PFSK-1 (cell line): ENCODE data around the gene TNS4.

Experiments
- FOXP2 ChIP-seq: optimal IDR thresholded peaks from 2 replicates; pipeline ENCODE3; 2011; ENCODE audit warnings: borderline replicate concordance, control low read depth, inconsistent platforms; ENCODE audit not compliant: insufficient read depth; ENCODE audit errors: extremely low read length, extremely low read depth
- POLR2AphosphoS5 ChIP-seq: IDR thresholded peaks from 2 replicates; pipeline ENCODE4 v1.6.1; 2012; ENCODE audit warnings: low read depth, mild to moderate bottlenecking, control low read depth, low read length, moderate library complexity
- REST ChIP-seq, 2 experiments: IDR thresholded peaks; 2 replicates each; pipeline versions ENCODE4 v1.6.1 to v1.8.0; 2011 to 2012; ENCODE audit warnings: low read depth in 2 of 2, low read length in 2 of 2, control low read depth in 1 of 2, inconsistent platforms in 1 of 2, mild to moderate bottlenecking in 1 of 2, moderate library complexity in 1 of 2; ENCODE audit not compliant: insufficient read depth in 1 of 2
- SIN3A ChIP-seq: IDR thresholded peaks from 2 replicates; pipeline ENCODE4 v1.6.1; 2012; ENCODE audit warnings: mild to moderate bottlenecking, low read length, moderate library complexity, borderline replicate concordance; ENCODE audit not compliant: insufficient read depth
- TAF1 ChIP-seq: IDR thresholded peaks from 2 replicates; pipeline ENCODE4 v1.6.1; 2012; ENCODE audit warnings: low read length, control low read depth, borderline replicate concordance; ENCODE audit not compliant: insufficient read depth

Gene TNS4

GRCh38 chr17:40474419-40475002, 26.9 kb downstream of the TNS4 start:
- TF ChIP-seq SIN3A (no peak), FOXP2 (no peak), POLR2AphosphoS5 (no peak), TAF1 (no peak), REST (IDR thresholded peaks at IDR 0.05; ENCODE audit: insufficient read depth in 1 of 2, low read depth in 2 of 2, low read length in 2 of 2) (no peak)

- TF ChIP-seq FOXP2, result no peak
- no peak for TF ChIP-seq SIN3A
- no peak for TF ChIP-seq POLR2AphosphoS5
- TF ChIP-seq REST (IDR thresholded peaks at IDR 0.05; ENCODE audit: insufficient read depth in 1 of 2, low read depth in 2 of 2, low read length in 2 of 2), result no peak
- no peak for TF ChIP-seq TAF1
These were observed 27.7 kb downstream of the TNS4 start for GRCh38 chr17:40473573-40474365.

GRCh38 chr17:40472733-40473452, 28.5 kb downstream of the TNS4 start:
- TF ChIP-seq SIN3A, result no peak
- no peak for TF ChIP-seq TAF1
- no peak for TF ChIP-seq REST (IDR thresholded peaks at IDR 0.05; ENCODE audit: insufficient read depth in 1 of 2, low read depth in 2 of 2, low read length in 2 of 2)
- no peak for TF ChIP-seq FOXP2
- no peak for TF ChIP-seq POLR2AphosphoS5

- TF ChIP-seq POLR2AphosphoS5 (no peak), REST (IDR thresholded peaks at IDR 0.05; ENCODE audit: insufficient read depth in 1 of 2, low read depth in 2 of 2, low read length in 2 of 2) (no peak), TAF1 (no peak), SIN3A (no peak), FOXP2 (no peak)
These were observed 29.3 kb downstream of the TNS4 start for GRCh38 chr17:40471846-40472732.
